GM12878 (cell line): ENCODE data around the gene BICD1. TPM values are rescaled to one million over a fixed set of nuclear protein-coding genes. Genes with fewer than 3 reads are reported as not detected.

Experiments
- ATAC-seq: fragments of 200-7000 bp; cut with Tn5 transposase; 3 replicates; pipeline ENCODE4 v1.9.1; 2020; ENCODE audit warnings: mild to moderate bottlenecking, moderate library complexity
- BruUV-seq: library from RNA; stranded (reverse); fragments of 400-500 nt; replicated peaks from 2 replicates; lab custom pipeline; 2021; lab: Mats Ljungman, UMichigan
- CTCF ChIA-PET: fragments of 300-600 bp; sonication (Branson Sonifier 250); formaldehyde crosslinking; extraction: SDS; loops from one replicate; lab custom pipeline; 2021; ENCODE audit warnings: inconsistent platforms; lab: Yijun Ruan, JAX
- POLR2A ChIA-PET: fragments of 350-600 bp; formaldehyde crosslinking; extraction: SDS; loops from one replicate; lab custom pipeline; 2021; ENCODE audit warnings: inconsistent platforms; lab: Charles Lee
- RAD21 ChIA-PET: fragments of 300-600 bp; sonication (Branson Sonifier 250); formaldehyde crosslinking; loops from one replicate; lab custom pipeline; 2023; ENCODE audit warnings: antibody characterized with exemption; ENCODE audit not compliant: unreplicated experiment; lab: Charles Lee
- SMC1A ChIA-PET: fragments of 300-600 bp; sonication (Branson Sonifier 250); formaldehyde crosslinking; loops from one replicate; lab custom pipeline; 2023; ENCODE audit not compliant: unreplicated experiment, uncharacterized antibody; lab: Charles Lee
- DNase-seq: peaks from one replicate; pipeline ENCODE4 v3.0.0-alpha.2; 2011; ENCODE audit warnings: low read depth, low spot score
- FAIRE-seq: peaks from 3 replicates; lab custom pipeline; 2011; peaks lifted over from hg19 to GRCh38; lab: Jason Lieb, UNC
- H2AFZ ChIP-seq: 2 replicates; pipeline ENCODE4 v1.6.0; 2011; ENCODE audit warnings: low read depth, low read length, control low read depth; ENCODE audit not compliant: control insufficient read depth
- H3K27ac ChIP-seq: 2 replicates; pipeline ENCODE4 v1.5.1; 2011; ENCODE audit warnings: control low read depth; ENCODE audit not compliant: control insufficient read depth, insufficient read depth
- H3K27me3 ChIP-seq, 2 experiments: replicated peaks in 1 of 2; 2 replicates each; pipeline versions ENCODE4 v1.6.0 to v1.6.1; 2011; ENCODE audit warnings: low read length in 1 of 2; ENCODE audit not compliant: control insufficient read depth in 2 of 2, insufficient read depth in 2 of 2
- H3K36me3 ChIP-seq, 2 experiments: 2 replicates each; pipeline ENCODE4 v1.5.1; 2011; ENCODE audit warnings: low read length in 1 of 2; ENCODE audit not compliant: control insufficient read depth in 2 of 2, insufficient read depth in 2 of 2
- H3K4me1 ChIP-seq: 2 replicates; pipeline ENCODE4 v1.6.1; 2011; ENCODE audit warnings: mild to moderate bottlenecking, low read length, moderate library complexity, mixed read lengths; ENCODE audit not compliant: control insufficient read depth, insufficient read depth
- H3K4me2 ChIP-seq: 2 replicates; pipeline ENCODE4 v1.6.0; 2011; ENCODE audit warnings: control low read depth; ENCODE audit not compliant: control insufficient read depth, insufficient read depth
- H3K4me3 ChIP-seq: fragments of 200-600 bp; sonication (generic); 2 replicates; pipeline ENCODE4 v1.5.1; 2016
- H3K79me2 ChIP-seq: 2 replicates; pipeline ENCODE4 v1.6.0; 2011; ENCODE audit warnings: low read length; ENCODE audit not compliant: control insufficient read depth, insufficient read depth
- H3K9ac ChIP-seq: 2 replicates; pipeline ENCODE4 v1.8.0; 2011; ENCODE audit warnings: low read length, control low read depth, mixed read lengths; ENCODE audit not compliant: control insufficient read depth, insufficient read depth
- H3K9me3 ChIP-seq: replicated peaks from 3 replicates; pipeline ENCODE4 v1.5.1; 2011; ENCODE audit warnings: mild to moderate bottlenecking, low read length; ENCODE audit not compliant: control insufficient read depth, insufficient read depth
- H4K20me1 ChIP-seq: 2 replicates; pipeline ENCODE4 v1.6.0; 2011; ENCODE audit not compliant: control insufficient read depth, insufficient read depth
- CEBPB ChIP-seq, 2 experiments: fragments of 150-350 bp in 1 of 2; IDR thresholded peaks; 2 replicates each; pipeline ENCODE4 v1.6.1; 2012 to 2014; ENCODE audit warnings: low read depth in 2 of 2, low read length in 2 of 2, borderline replicate concordance in 1 of 2, inconsistent platforms in 1 of 2
- MLLT1 ChIP-seq: fragments of 450-650 bp; IDR thresholded peaks from 2 replicates; pipeline ENCODE4 v1.6.1; 2016; ENCODE audit warnings: mild to moderate bottlenecking
- ZNF217 ChIP-seq: fragments of 450-650 bp; IDR thresholded peaks from 2 replicates; pipeline ENCODE4 v1.6.1; 2017; ENCODE audit warnings: antibody characterized with exemption, mild to moderate bottlenecking
- ZNF384 ChIP-seq: IDR thresholded peaks from 2 replicates; pipeline ENCODE4 v1.6.1; 2012; ENCODE audit warnings: low read depth, mild to moderate bottlenecking, low read length, improper control_type of control experiment, borderline replicate concordance
- WGBS: methylation state at CpG from one replicate; pipeline ENCODE4 v1.1.6; 2016; ENCODE audit warnings: low lambda C conversion rate; ENCODE audit not compliant: insufficient replicate concordance, insufficient coverage; ENCODE audit errors: missing lambda C conversion rate; 5-methylcytosine and 5-hydroxymethylcytosine counted together
- in situ Hi-C: fragments of 300-500 bp; cut with MboI; formaldehyde crosslinking; loops from 9 replicates; pipeline ENCODE4 v1.14.3; 2018; ENCODE audit warnings: mixed read lengths
- intact Hi-C: fragments of 100-400 bp; cut with micrococcal nuclease; formaldehyde crosslinking; loops from one replicate; pipeline ENCODE4 v1.14.2; 2022; ENCODE audit not compliant: unreplicated experiment
- polyA plus RNA-seq, 11 experiments: library from polyadenylated mRNA; depleted of rRNA in 4 of 11; unstranded in 6 of 11; stranded (reverse) in 5 of 11; fragments of >200 nt; fragmentation: Nextera tagmentation in 4 of 11; fragmentation: Illumina TruSeq in 1 of 11; extraction: Ambion mirVana in 4 of 11; extraction: Trizol in 1 of 11; gene quantifications; 1 replicate in 1 of 11; 2 replicates in 10 of 11; pipeline versions ENCODE4 v1.2.1 to v1.2.3, GENCODE V29; 2011 to 2016; ENCODE audit warnings: inconsistent platforms in 2 of 11, missing spikeins in 2 of 11, low read depth in 1 of 11
- total RNA-seq, 4 experiments: library from RNA; depleted of rRNA in 3 of 4; stranded (reverse); fragments of >200 nt in 3 of 4; fragmentation: Illumina TruSeq in 1 of 4; extraction: Trizol in 1 of 4; gene quantifications; 2 replicates each; pipeline versions ENCODE4 v1.2.1 to v1.2.3, GENCODE V29; 2013 to 2021

The BICD1 gene
- total and polyA plus RNA-seq, 10 of the 15 experiments (the other 5 are each of a cell fraction or from before 2014, with no cell fraction given) = 4.7 to 32.5 (median 14.4) TPM

DNA sequence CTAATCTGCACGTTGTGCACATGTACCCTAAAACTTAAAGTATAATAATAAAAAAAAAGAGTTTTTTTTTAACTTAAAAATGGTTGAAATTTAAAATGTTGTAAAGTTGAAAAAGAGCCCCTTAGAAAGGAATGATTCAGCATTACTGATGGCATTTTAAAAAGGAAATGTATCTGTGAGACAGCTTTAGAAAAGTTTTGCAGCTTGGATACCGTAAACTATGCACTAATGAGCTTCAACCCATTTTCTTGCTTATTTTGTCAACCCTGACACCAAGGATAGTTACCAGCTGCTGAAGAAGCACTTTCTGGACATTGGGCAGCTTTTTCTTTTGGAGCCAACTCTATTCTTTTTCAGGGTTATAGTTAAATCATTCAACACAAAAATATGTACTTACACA lies 4.3 kb downstream of the BICD1 start:
- DNase-seq (no peak), FAIRE-seq (no peak), ATAC-seq (no peak)
- ChIA-PET SMC1A (interaction anchor here (0.7 to 1.7 kb wide), 7 partner anchors 9 to 203 kb away, joined by 3 to 4 read pairs (median 3); no protein-coding TSS in a partner anchor), RAD21 (interaction anchor here (0.7 to 1.4 kb wide), 5 partner anchors 10 to 593 kb away, joined by 3 to 4 read pairs (median 3); no protein-coding TSS in a partner anchor), CTCF (interaction anchor here (1.6 to 1.7 kb wide), 2 partner anchors 9 to 14 kb away, joined by 5 to 8 read pairs; no protein-coding TSS in a partner anchor), POLR2A (interaction anchor here (0.5 to 1.6 kb wide), 3 partner anchors 9 to 29 kb away, joined by 3 to 5 read pairs (median 3); no protein-coding TSS in a partner anchor)
- Histone ChIP-seq H3K4me2 (no peak overlapping the region), H3K4me3 (no peak overlapping the region), H3K27ac (no peak overlapping the region), H3K4me1 (peaks cover 11% of the 10 kb centered on the region), H4K20me1 (no peaks in the 10 kb centered on the region), H3K9ac (no peak overlapping the region), H3K36me3 (no peaks in the 10 kb centered on the region), H3K9me3 (no peaks in the 10 kb centered on the region), H3K27me3 (no peaks in the 10 kb centered on the region), H2AFZ (no peak overlapping the region), H3K79me2 (peaks cover 32% of the 10 kb centered on the region)
- WGBS = 48% methylated on average over 2 of the region's 2 CpGs
- no TSS peak for BruUV-seq
- intact Hi-C loops = loop anchor here (2.0 kb wide), 1 partner anchor 28 kb away; no protein-coding TSS in a partner anchor
- in situ Hi-C loops = no loop called here
- no peak for TF ChIP-seq ZNF384
- no peak for TF ChIP-seq MLLT1
- TF ChIP-seq ZNF217 = no peak
- no peak for TF ChIP-seq CEBPB (IDR thresholded peaks at IDR 0.05; ENCODE audit: borderline replicate concordance in 1 of 2, low read depth in 2 of 2, low read length in 2 of 2)
- TF ChIP-seq, all 136 proteins: peak for 0
